Neural cell (in vitro differentiated cells): ENCODE results near the gene ISG20L2. TPM values are rescaled to one million over a fixed set of nuclear protein-coding genes. Genes with fewer than 3 reads are reported as not detected.

Source experiments
- H2AFZ ChIP-seq: fragments of 200-600, 300-800 bp; sonication (generic), shearing (Covaris generic); 2 replicates; pipeline ENCODE4 v1.6.0; 2014; ENCODE audit warnings: low read depth, mild to moderate bottlenecking, antibody characterized with exemption, low read length, moderate library complexity
- H3F3A ChIP-seq: fragments of 200-600 bp; shearing (Covaris generic); 2 replicates; pipeline ENCODE4 v1.6.1; 2016; ENCODE audit warnings: mild to moderate bottlenecking, moderate library complexity, mixed read lengths, antibody characterized with exemption, low read length; ENCODE audit not compliant: insufficient read depth, poor library complexity, severe bottlenecking
- H3K27ac ChIP-seq: fragments of 200-600, 300-800 bp; sonication (generic), shearing (Covaris generic); 2 replicates; pipeline ENCODE4 v1.5.1; 2014; ENCODE audit warnings: mild to moderate bottlenecking, low read length, moderate library complexity
- H3K27me3 ChIP-seq: fragments of 300-800, 200-600 bp; sonication (generic), shearing (Covaris generic); 2 replicates; pipeline ENCODE4 v1.6.0; 2014; ENCODE audit warnings: mild to moderate bottlenecking, low read depth, low read length, moderate library complexity; ENCODE audit not compliant: insufficient read depth
- H3K36me3 ChIP-seq: fragments of 300-800, 200-600 bp; sonication (generic), shearing (Covaris generic); 2 replicates; pipeline ENCODE4 v1.5.1; 2014; ENCODE audit warnings: mild to moderate bottlenecking, antibody characterized with exemption, low read length, moderate library complexity; ENCODE audit not compliant: insufficient read depth
- H3K4me2 ChIP-seq: fragments of 300-800, 200-600 bp; sonication (generic), shearing (Covaris generic); 2 replicates; pipeline ENCODE4 v1.6.0; 2014; ENCODE audit warnings: mild to moderate bottlenecking, low read length
- H3K4me3 ChIP-seq: fragments of 300-800, 200-600 bp; sonication (generic), shearing (Covaris generic); 2 replicates; pipeline ENCODE4 v1.5.1; 2014; ENCODE audit warnings: mild to moderate bottlenecking, low read length, moderate library complexity
- H3K79me2 ChIP-seq: fragments of 200-600 bp; shearing (Covaris generic); replicated peaks from 2 replicates; pipeline ENCODE4 v1.6.0; 2014; ENCODE audit warnings: mild to moderate bottlenecking, low read length, moderate library complexity; ENCODE audit not compliant: insufficient read depth
- H3K9ac ChIP-seq: fragments of 300-800, 200-600 bp; sonication (generic), shearing (Covaris generic); 2 replicates; pipeline ENCODE4 v1.6.1; 2016; ENCODE audit warnings: mild to moderate bottlenecking, low read length, mixed read lengths
- H3K9me2 ChIP-seq: fragments of 200-600 bp; shearing (Covaris generic); 2 replicates; pipeline ENCODE4 v1.6.1; 2016; ENCODE audit warnings: mild to moderate bottlenecking, low read length, mixed read lengths; ENCODE audit not compliant: insufficient read depth
- H3K9me3 ChIP-seq: fragments of 200-600, 300-800 bp; sonication (generic), shearing (Covaris generic); 2 replicates; pipeline ENCODE4 v1.6.1; 2016; ENCODE audit warnings: mild to moderate bottlenecking, mixed run types, low read length, moderate library complexity, mixed read lengths
- H4K20me1 ChIP-seq: fragments of 200-600 bp; shearing (Covaris generic); 2 replicates; pipeline ENCODE4 v1.6.1; 2016; ENCODE audit warnings: mild to moderate bottlenecking, mixed run types; ENCODE audit not compliant: insufficient read depth
- EP300 ChIP-seq: fragments of 450-650 bp; conservative IDR thresholded peaks from 2 replicates; pipeline ENCODE4 v1.6.1; 2014; ENCODE audit warnings: antibody characterized with exemption, mild to moderate bottlenecking, moderate library complexity; ENCODE audit not compliant: poor library complexity, severe bottlenecking
- EZH2 ChIP-seq: fragments of 200-600, 300-800 bp; shearing (Covaris generic), sonication (generic); IDR thresholded peaks from 2 replicates; pipeline ENCODE4 v1.6.1; 2014; ENCODE audit warnings: antibody characterized with exemption, low read length, borderline replicate concordance, mild to moderate bottlenecking; ENCODE audit not compliant: insufficient read depth, poor library complexity, severe bottlenecking
- MXI1 ChIP-seq: fragments of 450-650 bp; conservative IDR thresholded peaks from 2 replicates; pipeline ENCODE4 v1.6.1; 2014; ENCODE audit warnings: antibody characterized with exemption, mild to moderate bottlenecking; ENCODE audit not compliant: poor library complexity, severe bottlenecking
- POLR2AphosphoS5 ChIP-seq: IDR thresholded peaks from 2 replicates; pipeline ENCODE4 v1.6.1; 2012
- RAD21 ChIP-seq: fragments of 450-650 bp; conservative IDR thresholded peaks from 2 replicates; pipeline ENCODE4 v1.6.1; 2014; ENCODE audit warnings: antibody characterized with exemption, mild to moderate bottlenecking, moderate library complexity
- SMC3 ChIP-seq: fragments of 450-650 bp; conservative IDR thresholded peaks from 2 replicates; pipeline ENCODE4 v1.6.1; 2014; ENCODE audit warnings: antibody characterized with exemption, mild to moderate bottlenecking, moderate library complexity; ENCODE audit not compliant: poor library complexity
- TAF1 ChIP-seq: IDR thresholded peaks from 2 replicates; pipeline ENCODE4 v1.6.1; 2012; ENCODE audit warnings: low read depth
- polyA plus RNA-seq: library from polyadenylated mRNA; depleted of rRNA; stranded (reverse); fragments of >200 nt; gene quantifications from 2 replicates; pipeline ENCODE4 v1.2.3, GENCODE V29; 2014
- TF ChIP-seq, protein P1 (sequence below): IDR thresholded peaks from 2 replicates; pipeline ENCODE4 v1.6.1; 2012; ENCODE audit warnings: borderline replicate concordance
- TF ChIP-seq, protein P2 (sequence below): fragments of 450-650 bp; IDR thresholded peaks from 2 replicates; pipeline ENCODE4 v1.5.1; 2014; ENCODE audit warnings: antibody characterized with exemption, mild to moderate bottlenecking, moderate library complexity; ENCODE audit not compliant: poor library complexity, severe bottlenecking

Gene ISG20L2
- polyA plus RNA-seq, 1 donor from 2014 or later = 8.5 TPM

DNA sequence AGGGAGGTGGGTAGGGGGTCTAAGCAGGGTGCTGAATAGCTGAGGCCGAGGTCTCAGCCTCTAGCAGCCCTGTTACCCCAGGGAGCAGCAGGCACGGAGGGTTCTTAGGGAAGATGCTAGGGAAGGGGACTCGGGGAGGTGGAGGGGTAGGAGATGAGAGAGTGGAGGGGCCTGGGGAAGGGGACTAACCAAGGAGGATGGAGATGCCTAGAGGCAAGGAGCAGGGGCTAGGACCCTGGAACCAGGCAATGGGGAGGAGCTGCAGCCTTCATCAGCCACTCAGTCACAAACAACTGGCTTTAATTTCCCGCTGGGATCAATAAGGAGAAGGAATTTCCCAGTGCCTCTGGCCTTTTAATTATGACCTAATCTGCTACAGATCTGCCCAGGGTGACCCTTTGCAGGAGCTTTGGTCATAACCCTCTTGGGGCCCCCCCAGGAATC lies 20.3 kb downstream of the ISG20L2 start:
- Histone ChIP-seq H3F3A (peaks cover 8% of the 10 kb centered on the region), H3K27me3 (peaks cover 15% of the 10 kb centered on the region), H3K9me2 (no peaks in the 10 kb centered on the region), H2AFZ (no peak overlapping the region), H3K4me3 (no peak overlapping the region), H3K27ac (no peak overlapping the region), H3K9me3 (no peaks in the 10 kb centered on the region), H3K79me2 (no peaks in the 10 kb centered on the region), H4K20me1 (no peaks in the 10 kb centered on the region), H3K4me2 (no peak overlapping the region), H3K36me3 (no peaks in the 10 kb centered on the region), H3K9ac (no peak overlapping the region)
- TF ChIP-seq, protein P1, sequence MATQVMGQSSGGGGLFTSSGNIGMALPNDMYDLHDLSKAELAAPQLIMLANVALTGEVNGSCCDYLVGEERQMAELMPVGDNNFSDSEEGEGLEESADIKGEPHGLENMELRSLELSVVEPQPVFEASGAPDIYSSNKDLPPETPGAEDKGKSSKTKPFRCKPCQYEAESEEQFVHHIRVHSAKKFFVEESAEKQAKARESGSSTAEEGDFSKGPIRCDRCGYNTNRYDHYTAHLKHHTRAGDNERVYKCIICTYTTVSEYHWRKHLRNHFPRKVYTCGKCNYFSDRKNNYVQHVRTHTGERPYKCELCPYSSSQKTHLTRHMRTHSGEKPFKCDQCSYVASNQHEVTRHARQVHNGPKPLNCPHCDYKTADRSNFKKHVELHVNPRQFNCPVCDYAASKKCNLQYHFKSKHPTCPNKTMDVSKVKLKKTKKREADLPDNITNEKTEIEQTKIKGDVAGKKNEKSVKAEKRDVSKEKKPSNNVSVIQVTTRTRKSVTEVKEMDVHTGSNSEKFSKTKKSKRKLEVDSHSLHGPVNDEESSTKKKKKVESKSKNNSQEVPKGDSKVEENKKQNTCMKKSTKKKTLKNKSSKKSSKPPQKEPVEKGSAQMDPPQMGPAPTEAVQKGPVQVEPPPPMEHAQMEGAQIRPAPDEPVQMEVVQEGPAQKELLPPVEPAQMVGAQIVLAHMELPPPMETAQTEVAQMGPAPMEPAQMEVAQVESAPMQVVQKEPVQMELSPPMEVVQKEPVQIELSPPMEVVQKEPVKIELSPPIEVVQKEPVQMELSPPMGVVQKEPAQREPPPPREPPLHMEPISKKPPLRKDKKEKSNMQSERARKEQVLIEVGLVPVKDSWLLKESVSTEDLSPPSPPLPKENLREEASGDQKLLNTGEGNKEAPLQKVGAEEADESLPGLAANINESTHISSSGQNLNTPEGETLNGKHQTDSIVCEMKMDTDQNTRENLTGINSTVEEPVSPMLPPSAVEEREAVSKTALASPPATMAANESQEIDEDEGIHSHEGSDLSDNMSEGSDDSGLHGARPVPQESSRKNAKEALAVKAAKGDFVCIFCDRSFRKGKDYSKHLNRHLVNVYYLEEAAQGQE = no peak
- no peak for TF ChIP-seq EZH2
- TF ChIP-seq MXI1 = no peak
- TF ChIP-seq RAD21 = no peak
- TF ChIP-seq, protein P2, sequence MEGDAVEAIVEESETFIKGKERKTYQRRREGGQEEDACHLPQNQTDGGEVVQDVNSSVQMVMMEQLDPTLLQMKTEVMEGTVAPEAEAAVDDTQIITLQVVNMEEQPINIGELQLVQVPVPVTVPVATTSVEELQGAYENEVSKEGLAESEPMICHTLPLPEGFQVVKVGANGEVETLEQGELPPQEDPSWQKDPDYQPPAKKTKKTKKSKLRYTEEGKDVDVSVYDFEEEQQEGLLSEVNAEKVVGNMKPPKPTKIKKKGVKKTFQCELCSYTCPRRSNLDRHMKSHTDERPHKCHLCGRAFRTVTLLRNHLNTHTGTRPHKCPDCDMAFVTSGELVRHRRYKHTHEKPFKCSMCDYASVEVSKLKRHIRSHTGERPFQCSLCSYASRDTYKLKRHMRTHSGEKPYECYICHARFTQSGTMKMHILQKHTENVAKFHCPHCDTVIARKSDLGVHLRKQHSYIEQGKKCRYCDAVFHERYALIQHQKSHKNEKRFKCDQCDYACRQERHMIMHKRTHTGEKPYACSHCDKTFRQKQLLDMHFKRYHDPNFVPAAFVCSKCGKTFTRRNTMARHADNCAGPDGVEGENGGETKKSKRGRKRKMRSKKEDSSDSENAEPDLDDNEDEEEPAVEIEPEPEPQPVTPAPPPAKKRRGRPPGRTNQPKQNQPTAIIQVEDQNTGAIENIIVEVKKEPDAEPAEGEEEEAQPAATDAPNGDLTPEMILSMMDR = no peak
- no peak for TF ChIP-seq TAF1
- TF ChIP-seq EP300 = no peak
- TF ChIP-seq POLR2AphosphoS5 = no peak

DNA sequence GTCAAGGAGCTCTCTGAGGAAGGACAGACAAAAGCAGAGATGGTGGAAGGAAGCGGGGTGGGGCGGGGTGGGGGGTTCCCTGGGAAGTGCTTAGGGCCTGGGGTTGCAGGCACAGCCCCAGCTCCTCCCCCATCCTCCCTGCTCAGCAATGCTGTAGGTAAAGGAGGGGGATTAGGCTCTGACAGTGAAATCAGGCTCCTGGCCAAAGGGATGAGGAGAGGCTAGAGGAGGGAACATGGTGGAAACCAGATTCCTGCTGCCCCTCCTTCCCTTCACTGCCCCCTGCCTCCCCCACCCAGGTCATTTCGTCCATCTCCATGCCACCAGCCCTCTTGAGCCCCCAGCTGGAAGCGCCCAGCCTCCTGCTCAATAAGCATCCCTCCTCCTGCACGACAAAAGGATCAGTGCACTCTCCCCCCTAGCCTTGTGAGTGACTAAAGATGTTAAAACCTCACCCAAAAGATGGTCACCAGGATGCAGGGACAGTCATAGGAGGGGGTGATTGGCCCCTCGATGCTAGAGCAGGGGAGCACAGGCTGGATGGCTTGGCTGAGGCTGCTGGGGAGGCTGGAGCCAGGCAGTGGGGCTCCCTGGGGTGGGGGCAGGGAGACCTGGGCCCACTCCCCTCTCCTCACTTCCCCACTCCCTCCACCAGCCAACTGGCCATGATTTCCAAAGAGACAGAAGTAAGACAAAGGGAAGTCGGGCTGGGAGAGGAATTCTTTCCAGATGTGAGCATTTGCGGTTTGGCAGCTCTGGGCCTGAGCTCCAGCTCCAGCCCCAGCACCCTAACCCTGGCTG lies 20.9 kb downstream of the ISG20L2 start:
- Histone ChIP-seq H3K4me2 (no peak overlapping the region), H3K27ac (no peak overlapping the region)

More for the DNA sequence above, 20.9 kb downstream of the ISG20L2 start:
- no peak overlapping the region for H3K9ac ChIP-seq
- peaks cover 15% of the 10 kb centered on the region for H3K27me3 ChIP-seq
- H4K20me1 ChIP-seq = no peaks in the 10 kb centered on the region
- TF ChIP-seq EZH2 (no peak), EP300 (no peak), SMC3 (no peak), MXI1 (no peak), TAF1 (no peak), RAD21 (no peak), POLR2AphosphoS5 (no peak)
- TF ChIP-seq, protein P2 = no peak
- TF ChIP-seq, protein P1 = no peak
- no peaks in the 10 kb centered on the region for H3K9me3 ChIP-seq
- H3K79me2 ChIP-seq = no peaks in the 10 kb centered on the region
- H3F3A ChIP-seq = peaks cover 8% of the 10 kb centered on the region
- no peak overlapping the region for H2AFZ ChIP-seq
- no peaks in the 10 kb centered on the region for H3K9me2 ChIP-seq
- no peak overlapping the region for H3K4me3 ChIP-seq
- H3K36me3 ChIP-seq = no peaks in the 10 kb centered on the region
